GM19395 (cell line): ENCODE data around the gene SPDL1.
"Not testable (repeated sequence)": the region's sequence is repeated elsewhere in the genome, so short reads cannot be mapped to it uniquely, and the experiment has no call there.

Experiments used
- ATAC-seq: cut with Tn5 transposase; IDR thresholded peaks from one replicate; pipeline ENCODE4 v1.9.1; 2021; ENCODE audit warnings: mild to moderate bottlenecking, moderate library complexity; ENCODE audit not compliant: unreplicated experiment

The SPDL1 gene

GRCh38 chr5:169571355-169571754 is 12.2 kb upstream of the SPDL1 start:
- no peak for ATAC-seq

- ATAC-seq, result no peak
Measured at GRCh38 chr5:169574134-169574646, 9.4 kb upstream of the SPDL1 start.

GRCh38 chr5:169576181-169576598 is 7.4 kb upstream of the SPDL1 start:
- ATAC-seq, result no peak

GRCh38 chr5:169577951-169578350 is 5.6 kb upstream of the SPDL1 start:
- ATAC-seq, result no peak

GRCh38 chr5:169580964-169581363 is 2.6 kb upstream of the SPDL1 start:
- no peak for ATAC-seq

GRCh38 chr5:169581580-169582227 is 1.9 kb upstream of the SPDL1 start:
- peak; percentile 50 for ATAC-seq

GRCh38 chr5:169583101-169583423 is 511 bp upstream of the SPDL1 start:
- peak; percentile 53 for ATAC-seq

GRCh38 chr5:169584998-169585451 is 1.5 kb downstream of the SPDL1 start:
- ATAC-seq, result no peak

- no peak for ATAC-seq
Measured at GRCh38 chr5:169590602-169591001, 7.0 kb downstream of the SPDL1 start.

GRCh38 chr5:169591636-169592035 is 8.1 kb downstream of the SPDL1 start:
- no peak for ATAC-seq

GRCh38 chr5:169592937-169593650 is 9.5 kb downstream of the SPDL1 start:
- no peak for ATAC-seq

GRCh38 chr5:169595172-169595820 is 11.7 kb downstream of the SPDL1 start:
- no peak for ATAC-seq

GRCh38 chr5:169599451-169599850 is 15.9 kb downstream of the SPDL1 start:
- no peak for ATAC-seq

- ATAC-seq, result no peak
Measured at GRCh38 chr5:169602535-169602934, 19.0 kb downstream of the SPDL1 start.

- no peak for ATAC-seq
Measured at GRCh38 chr5:169606279-169606678, 22.7 kb downstream of the SPDL1 start.

- no peak for ATAC-seq
Measured at GRCh38 chr5:169607882-169608281, 24.3 kb downstream of the SPDL1 start.

GRCh38 chr5:169609716-169610115 is 26.1 kb downstream of the SPDL1 start:
- no peak for ATAC-seq

- no peak for ATAC-seq
Measured at GRCh38 chr5:169610606-169611005, 27.0 kb downstream of the SPDL1 start.

GRCh38 chr5:169615561-169615960 is 32.0 kb downstream of the SPDL1 start:
- ATAC-seq, result no peak

- not testable (repeated sequence) for ATAC-seq
Measured at GRCh38 chr5:169624307-169624706, 40.7 kb downstream of the SPDL1 start.

GRCh38 chr5:169626779-169627178 is 43.2 kb downstream of the SPDL1 start:
- ATAC-seq, result no peak

GRCh38 chr5:169627551-169627950 is 44.0 kb downstream of the SPDL1 start:
- ATAC-seq, result no peak
